Urinary bladder (tissue), 4 donors: ENCODE data around the gene NLRX1. TPM values are rescaled to one million over a fixed set of nuclear protein-coding genes. Genes with fewer than 3 reads are reported as not detected.
"Not testable (repeated sequence)": the region's sequence is repeated elsewhere in the genome, so short reads cannot be mapped to it uniquely, and the experiment has no call there.

Experiments
- DNase-seq: peaks from one replicate; pipeline ENCODE4 v3.0.0-alpha.2; 2015; ENCODE audit errors: extremely low spot score
- H3K27ac ChIP-seq: one replicate; pipeline ENCODE4 v1.5.1; 2013; ENCODE audit warnings: low read depth, mild to moderate bottlenecking, moderate library complexity
- H3K36me3 ChIP-seq: one replicate; pipeline ENCODE4 v1.6.1; 2013; ENCODE audit warnings: mild to moderate bottlenecking, moderate library complexity; ENCODE audit not compliant: insufficient read depth
- H3K4me1 ChIP-seq: one replicate; pipeline ENCODE4 v1.6.1; 2013; ENCODE audit warnings: mild to moderate bottlenecking, moderate library complexity; ENCODE audit not compliant: insufficient read depth
- H3K4me3 ChIP-seq: one replicate; pipeline ENCODE4 v1.5.1; 2013; ENCODE audit warnings: low read depth, low read length
- WGBS: extraction: QIAGEN DNeasy Blood & Tissue Kit; methylation state at CpG from one replicate; pipeline ENCODE4 v1.1.7; 2013; 5-methylcytosine and 5-hydroxymethylcytosine counted together
- polyA plus RNA-seq: library from polyadenylated mRNA; stranded (reverse); fragments of 200-250 nt; gene quantifications from one replicate; pipeline ENCODE4 v1.2.3, GENCODE V29; 2013
- total RNA-seq: library from RNA; depleted of rRNA; stranded (reverse); fragments of >200 nt; gene quantifications from one replicate; pipeline ENCODE4 v1.2.3, GENCODE V29; 2014
- donor health status: healthy with polysubstance abuse.
- donor health status: healthy.

The NLRX1 gene
- total RNA-seq: 11.7 TPM
- 24.3 TPM for polyA plus RNA-seq

DNA sequence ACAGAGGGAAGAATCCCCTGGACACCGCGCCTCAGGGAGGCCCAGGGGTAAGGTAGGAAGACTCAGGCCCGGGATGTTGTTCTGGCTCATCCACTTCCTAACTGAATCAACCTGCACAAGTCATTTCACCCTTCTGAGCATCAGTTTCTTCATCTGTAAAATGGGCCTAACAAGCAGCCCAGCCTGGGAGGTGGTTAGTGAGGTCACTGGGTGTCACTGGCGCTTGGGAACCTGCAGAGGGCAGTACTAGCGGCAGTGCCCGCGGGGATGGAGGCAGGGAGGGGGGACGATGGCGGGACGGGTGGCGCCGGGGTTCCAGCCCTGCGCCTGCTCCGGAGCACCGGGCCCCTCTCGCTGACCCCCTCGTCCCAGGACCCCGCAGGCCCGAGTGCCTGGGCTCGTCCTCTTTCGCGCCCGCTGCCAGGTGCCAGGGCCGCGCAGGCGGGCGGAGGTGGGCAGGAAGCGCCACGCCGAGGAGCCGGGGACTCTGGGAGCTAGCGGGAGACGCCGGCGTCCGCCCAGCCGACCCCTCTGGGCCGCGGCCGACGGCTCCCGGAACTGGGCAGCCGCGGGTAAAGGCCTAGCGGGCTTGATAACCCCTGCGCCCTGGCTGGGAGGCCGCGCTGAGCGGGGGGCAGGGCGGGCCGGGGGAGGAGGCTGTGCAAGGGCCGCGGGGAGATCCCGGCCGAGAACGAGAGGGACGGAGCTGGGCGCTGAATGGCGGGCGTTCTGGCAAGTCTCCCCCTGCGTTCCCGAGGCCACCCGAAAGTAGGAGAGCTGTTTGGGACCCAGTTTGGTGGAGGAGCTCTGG lies at the start of gene NLRX1:
Gene NLRX1, plus strand, starts transcription at position 255 of the 811 bp plus-strand sequence. CDS start 2,679 bp downstream, outside the sequence.
- peak; percentile 62 for DNase-seq
- 4% methylated on average over 63 of the region's 63 CpGs for WGBS
- peak within 1 kb of the TSS; percentile 87 for H3K27ac ChIP-seq
- H3K4me3 ChIP-seq: peak within 1 kb of the TSS; percentile 79
- no peaks in the 10 kb centered on the region for H3K4me1 ChIP-seq
- H3K36me3 ChIP-seq: no peaks in the 10 kb centered on the region

DNA sequence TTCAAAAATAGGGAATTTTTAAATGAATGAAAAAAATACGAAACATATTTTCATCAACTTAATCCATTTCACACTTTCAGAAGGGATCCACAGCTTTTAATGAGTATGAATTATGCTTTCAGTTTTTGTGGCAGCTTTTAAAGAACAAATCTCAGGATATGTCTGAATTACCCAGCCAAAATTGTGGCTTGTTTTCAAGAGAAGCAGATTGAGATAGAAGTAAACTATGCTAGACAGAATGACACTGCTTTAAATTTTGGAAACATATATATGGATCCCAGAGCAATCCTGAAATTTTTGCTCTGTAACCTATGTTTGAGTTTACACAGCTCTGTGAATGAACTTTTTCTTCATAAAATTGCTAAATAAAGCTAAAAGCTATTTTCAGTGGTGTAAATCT lies 49.6 kb upstream of the NLRX1 start:
- WGBS: 96% methylated on average over 1 of the region's 1 CpG
- H3K4me1 ChIP-seq: peaks cover 2% of the 10 kb centered on the region
- no peak overlapping the region for H3K4me3 ChIP-seq
- H3K36me3 ChIP-seq: no peaks in the 10 kb centered on the region
- no peak for DNase-seq
- no peak overlapping the region for H3K27ac ChIP-seq

GRCh38 chr11:119120639-119121007 lies 47.9 kb upstream of the NLRX1 start:
- no peaks in the 10 kb centered on the region for H3K36me3 ChIP-seq
- DNase-seq: peak; percentile 23
- peaks cover 2% of the 10 kb centered on the region for H3K4me1 ChIP-seq
- H3K27ac ChIP-seq: no peak overlapping the region
- H3K4me3 ChIP-seq: peak overlapping the region; percentile 42
- 12% methylated on average over 5 of the region's 5 CpGs for WGBS

DNA sequence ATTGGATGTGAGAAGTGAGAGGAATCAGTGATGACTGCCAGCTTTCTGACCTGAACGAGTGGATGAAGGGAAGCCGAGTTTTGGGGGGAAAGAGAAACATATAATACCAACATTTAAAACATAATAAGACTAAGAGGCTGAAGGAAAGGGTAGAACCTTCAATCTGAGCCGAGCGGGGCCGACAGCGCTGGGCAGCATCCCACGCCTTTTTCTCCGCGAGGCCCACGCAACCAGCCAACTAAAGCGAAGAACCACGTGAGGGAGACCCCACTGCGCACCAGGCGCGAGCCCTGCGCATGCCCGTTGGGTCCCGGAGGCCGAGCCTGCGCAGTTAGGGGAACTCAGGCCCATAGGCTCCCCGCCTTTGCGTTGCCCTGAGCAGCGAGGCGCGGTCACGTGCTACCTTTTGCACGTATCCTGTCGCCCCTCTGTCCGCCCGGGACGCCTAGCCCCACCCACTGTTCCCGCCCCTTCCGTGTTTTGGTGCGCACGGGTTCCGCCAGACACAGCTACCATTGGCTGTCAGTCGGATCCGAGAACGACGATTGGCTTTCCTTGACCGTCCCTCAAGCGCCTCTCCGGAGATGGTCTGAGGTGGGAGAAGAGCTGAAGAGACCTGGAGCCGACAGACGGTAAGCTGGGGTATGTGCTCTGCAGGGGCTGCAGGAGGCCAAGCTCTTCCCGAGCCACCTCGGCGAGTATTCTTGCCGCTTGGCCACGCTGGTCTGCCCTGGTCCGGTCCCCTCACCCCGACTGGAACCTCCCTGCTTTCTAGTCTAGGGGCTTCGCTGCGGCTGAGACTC lies 47.3 kb upstream of the NLRX1 start, which contains the start of gene HINFP:
Gene HINFP, plus strand, starts transcription at position 573 of the 803 bp plus-strand sequence. CDS start 5,365 bp downstream, outside the sequence.
- under 1% methylated on average over 54 of the region's 54 CpGs for WGBS
- H3K27ac ChIP-seq: peak within 1 kb of the TSS; percentile 84

DNA sequence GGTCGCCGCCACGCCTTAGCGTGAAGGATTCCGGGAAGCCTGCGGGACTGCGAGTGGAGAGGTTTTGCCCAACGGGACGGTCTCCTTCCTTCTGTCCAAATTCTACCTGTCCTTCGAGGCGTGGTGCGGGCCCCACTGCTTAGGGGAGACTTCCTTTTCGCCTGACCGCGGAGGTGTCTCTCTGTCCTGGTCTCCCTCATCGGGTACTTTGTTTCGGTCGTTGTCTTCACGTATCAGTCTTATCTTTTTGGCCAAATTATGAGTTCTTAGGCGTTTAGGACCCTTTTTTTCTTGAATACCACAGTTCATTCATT lies 46.8 kb upstream of the NLRX1 start:
- H3K36me3 ChIP-seq: no peaks in the 10 kb centered on the region
- H3K4me1 ChIP-seq: peaks cover 2% of the 10 kb centered on the region
- DNase-seq: no peak
- no peak overlapping the region for H3K27ac ChIP-seq
- peak overlapping the region; percentile 60 for H3K4me3 ChIP-seq
- WGBS: under 1% methylated on average over 20 of the region's 20 CpGs

More for the DNA sequence above, 47.3 kb upstream of the NLRX1 start, which contains the start of gene HINFP:
- no peaks in the 10 kb centered on the region for H3K36me3 ChIP-seq
- peak; percentile 95 for DNase-seq
- H3K4me1 ChIP-seq: peaks cover 2% of the 10 kb centered on the region
- H3K4me3 ChIP-seq: peak within 1 kb of the TSS; percentile 60

- Histone ChIP-seq H3K4me3 (no peak overlapping the region), H3K36me3 (no peaks in the 10 kb centered on the region), H3K4me1 (peaks cover 2% of the 10 kb centered on the region), H3K27ac (no peak overlapping the region)
- no peak for DNase-seq
- WGBS: 91% methylated on average over 6 of the region's 6 CpGs
Measured at GRCh38 chr11:119125821-119126220, 42.7 kb upstream of the NLRX1 start.

DNA sequence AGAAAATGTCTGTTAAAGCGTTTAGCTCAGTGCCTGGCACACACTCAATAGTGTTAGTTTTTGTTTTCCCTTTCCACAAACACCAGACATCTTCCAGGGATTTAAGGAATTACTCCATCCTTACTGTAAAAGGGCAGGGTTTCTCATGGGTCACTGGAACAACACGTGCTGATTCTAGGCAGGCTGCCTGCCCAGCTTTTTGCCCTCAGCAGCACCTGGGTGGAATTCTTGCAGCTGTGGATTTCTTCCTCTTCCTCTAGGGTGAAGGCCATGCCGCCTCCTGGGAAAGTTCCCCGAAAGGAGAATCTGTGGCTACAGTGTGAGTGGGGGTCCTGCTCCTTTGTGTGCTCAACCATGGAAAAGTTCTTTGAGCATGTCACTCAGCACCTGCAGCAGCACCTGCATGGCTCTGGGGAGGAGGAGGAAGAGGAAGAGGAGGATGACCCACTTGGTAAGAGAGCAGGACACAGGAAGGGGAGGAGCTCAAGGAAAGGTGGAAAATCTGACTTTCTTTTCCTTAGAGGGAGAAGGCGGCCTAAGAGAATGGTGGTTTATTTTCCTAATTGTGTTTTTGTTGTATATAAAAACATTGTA lies 41.8 kb upstream of the NLRX1 start:
- Histone ChIP-seq H3K27ac (no peak overlapping the region), H3K4me1 (peaks cover 2% of the 10 kb centered on the region), H3K4me3 (no peak overlapping the region), H3K36me3 (no peaks in the 10 kb centered on the region)
- WGBS: 59% methylated on average over 5 of the region's 5 CpGs
- no peak for DNase-seq

DNA sequence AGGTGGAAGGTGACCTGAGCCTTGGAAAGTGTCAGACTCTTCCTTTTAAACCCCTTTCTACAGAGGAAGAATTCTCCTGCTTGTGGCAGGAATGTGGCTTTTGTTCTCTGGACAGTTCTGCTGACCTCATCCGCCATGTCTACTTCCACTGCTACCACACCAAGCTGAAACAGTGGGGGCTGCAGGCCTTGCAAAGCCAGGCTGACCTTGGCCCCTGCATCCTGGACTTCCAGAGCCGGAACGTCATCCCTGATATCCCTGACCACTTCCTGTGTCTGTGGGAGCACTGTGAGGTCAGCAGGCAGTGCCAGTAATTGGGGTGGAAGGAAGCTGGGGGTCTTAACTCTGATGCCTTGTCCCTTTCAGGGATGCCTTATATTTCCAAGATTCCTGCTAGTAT lies 37.9 kb upstream of the NLRX1 start:
- 64% methylated on average over 3 of the region's 3 CpGs for WGBS
- Histone ChIP-seq H3K4me3 (no peak overlapping the region), H3K27ac (no peak overlapping the region), H3K4me1 (no peaks in the 10 kb centered on the region), H3K36me3 (peaks cover 2% of the 10 kb centered on the region)
- DNase-seq: no peak

DNA sequence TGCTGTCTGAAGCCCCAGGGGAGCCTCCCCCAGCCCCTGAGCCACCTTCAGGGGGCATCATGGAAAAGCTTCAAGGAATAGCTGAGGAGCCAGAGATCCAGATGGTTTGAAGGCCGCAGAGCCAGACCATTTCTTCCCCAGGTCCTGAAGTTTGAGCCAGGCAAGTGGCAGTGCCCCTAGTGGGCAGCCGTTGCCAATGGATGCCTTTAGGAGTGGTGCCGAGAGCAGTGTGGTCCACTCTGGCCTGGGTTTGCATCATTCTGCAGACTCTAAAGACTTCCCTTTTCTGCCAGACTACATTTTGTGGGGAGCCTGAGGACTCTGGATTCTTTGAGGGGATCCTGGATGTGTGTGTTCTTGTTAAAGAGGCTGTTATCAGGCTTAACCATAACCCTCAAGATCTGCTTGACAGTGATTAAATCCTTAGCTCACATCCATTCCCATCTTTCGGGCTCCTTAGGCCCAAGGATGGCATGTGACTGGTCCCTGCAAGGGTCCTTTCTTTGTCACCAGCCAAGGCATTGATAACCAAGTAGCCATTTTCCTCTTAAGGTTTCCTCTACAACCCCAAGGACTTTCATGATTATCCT lies 34.0 kb upstream of the NLRX1 start:
- Histone ChIP-seq H3K27ac (no peak overlapping the region), H3K36me3 (peaks cover 2% of the 10 kb centered on the region), H3K4me1 (no peaks in the 10 kb centered on the region), H3K4me3 (no peak overlapping the region)
- no peak for DNase-seq
- WGBS: 68% methylated on average over 4 of the region's 4 CpGs

- not testable (repeated sequence) for DNase-seq, H3K4me3 ChIP-seq, H3K4me1 ChIP-seq, H3K36me3 ChIP-seq, H3K27ac ChIP-seq
- WGBS: 84% methylated on average over 10 of the region's 10 CpGs
Measured at GRCh38 chr11:119139276-119139675, 29.2 kb upstream of the NLRX1 start.

GRCh38 chr11:119144825-119145486 lies 23.6 kb upstream of the NLRX1 start:
- Histone ChIP-seq H3K4me3 (no peak overlapping the region), H3K36me3 (no peaks in the 10 kb centered on the region), H3K4me1 (no peaks in the 10 kb centered on the region), H3K27ac (no peak overlapping the region)
- WGBS: 15% methylated on average over 7 of the region's 7 CpGs
- peak; percentile 21 for DNase-seq

GRCh38 chr11:119145551-119145950 lies 23.0 kb upstream of the NLRX1 start:
- H3K36me3 ChIP-seq: no peaks in the 10 kb centered on the region
- no peaks in the 10 kb centered on the region for H3K4me1 ChIP-seq
- no peak overlapping the region for H3K27ac ChIP-seq
- H3K4me3 ChIP-seq: no peak overlapping the region
- WGBS: 46% methylated on average over 3 of the region's 3 CpGs
- no peak for DNase-seq
